Fibroblast of gingiva (primary cell): ENCODE data around the gene CDCA5.

ENCODE experiments used
- DNase-seq: peaks from one replicate; pipeline ENCODE4 v3.0.0-alpha.2; 2011; ENCODE audit warnings: low read depth

The CDCA5 gene

GRCh38 chr11:65083834-65084597 is at the start of gene CDCA5, which contains the start of gene ZFPL1:
Gene CDCA5, minus strand, starts transcription at chr11:65084040. Its CDS starts 62 bp downstream, at chr11:65083978.
Gene ZFPL1, plus strand, starts transcription at chr11:65084222. Its CDS starts 477 bp downstream, at chr11:65084699.
- DNase-seq, result peak; percentile 96

DNA sequence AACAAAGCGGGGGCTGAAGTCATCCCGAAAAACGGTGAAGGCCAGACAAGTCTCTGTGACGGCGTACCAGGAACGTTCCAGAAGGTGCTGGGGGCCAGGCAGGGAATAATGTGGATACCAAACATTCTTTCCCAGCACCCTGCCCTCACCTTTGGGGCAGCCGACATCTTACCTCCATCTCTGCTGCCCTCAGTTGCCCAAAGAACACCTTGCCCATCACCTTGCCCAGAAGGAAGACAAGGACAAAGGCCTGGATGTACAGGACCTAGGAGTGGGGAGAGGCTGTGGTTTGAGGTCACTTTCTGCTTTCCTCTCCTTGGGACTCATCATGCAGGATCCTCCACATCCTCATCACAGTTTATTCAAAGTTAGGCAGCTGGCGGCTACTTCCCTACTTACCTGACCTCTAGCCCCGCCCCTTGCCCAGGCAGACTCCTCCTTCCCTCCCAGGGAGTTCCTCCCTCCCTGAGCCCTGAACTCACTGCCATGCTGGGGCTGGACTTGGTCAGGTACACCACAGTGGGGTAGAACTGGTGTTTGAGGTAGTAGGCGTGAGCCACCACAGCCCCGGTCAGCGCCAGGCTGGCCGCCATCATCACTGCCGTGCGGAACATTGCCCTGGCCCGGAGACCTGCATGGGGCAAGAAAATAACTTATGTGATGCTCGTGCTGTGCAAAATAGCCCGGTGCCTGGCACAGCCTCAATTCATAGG is 49.3 kb upstream of the CDCA5 start:
- no peak for DNase-seq

GRCh38 chr11:65132238-65132987 is 48.6 kb upstream of the CDCA5 start:
- DNase-seq, result no peak

DNA sequence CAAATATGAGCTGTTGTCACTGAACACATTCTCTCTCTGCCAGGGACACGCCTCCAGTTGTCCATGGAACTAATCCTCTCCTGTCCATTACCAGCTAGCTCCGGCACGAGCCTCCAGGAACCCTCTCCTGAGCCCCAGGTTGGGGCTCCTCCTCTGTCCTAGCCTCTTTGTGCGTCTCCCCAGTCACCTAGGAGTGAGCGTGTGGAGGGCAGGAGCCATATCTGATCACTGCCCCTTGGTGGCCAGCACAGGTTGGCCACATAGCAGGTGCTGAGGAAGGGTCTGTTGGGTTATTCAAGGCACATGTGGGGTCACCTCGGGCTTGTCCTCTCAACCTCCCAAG is 48.0 kb upstream of the CDCA5 start:
- DNase-seq, result no peak

DNA sequence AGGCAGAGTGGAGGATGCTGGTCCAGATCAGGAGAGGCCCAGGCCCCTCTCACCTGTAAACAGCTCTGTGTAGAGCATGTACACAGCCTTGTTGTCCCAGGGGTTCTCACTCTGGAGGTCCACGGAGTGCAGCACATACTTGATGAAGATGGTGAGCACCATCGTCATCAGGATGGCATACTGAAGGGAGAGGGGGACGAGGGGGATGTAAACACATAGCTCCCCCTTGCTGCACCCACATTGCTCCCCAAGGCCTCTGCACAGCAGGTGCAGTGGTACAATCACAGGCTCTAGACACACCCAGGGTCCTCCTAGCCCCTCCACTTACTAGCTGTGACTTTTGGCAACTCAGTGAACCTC is 47.6 kb upstream of the CDCA5 start:
- no peak for DNase-seq

GRCh38 chr11:65130631-65131416 is 47.0 kb upstream of the CDCA5 start:
- DNase-seq, result no peak

- DNase-seq, result no peak
Observed at GRCh38 chr11:65129649-65130441, 46.0 kb upstream of the CDCA5 start.

DNA sequence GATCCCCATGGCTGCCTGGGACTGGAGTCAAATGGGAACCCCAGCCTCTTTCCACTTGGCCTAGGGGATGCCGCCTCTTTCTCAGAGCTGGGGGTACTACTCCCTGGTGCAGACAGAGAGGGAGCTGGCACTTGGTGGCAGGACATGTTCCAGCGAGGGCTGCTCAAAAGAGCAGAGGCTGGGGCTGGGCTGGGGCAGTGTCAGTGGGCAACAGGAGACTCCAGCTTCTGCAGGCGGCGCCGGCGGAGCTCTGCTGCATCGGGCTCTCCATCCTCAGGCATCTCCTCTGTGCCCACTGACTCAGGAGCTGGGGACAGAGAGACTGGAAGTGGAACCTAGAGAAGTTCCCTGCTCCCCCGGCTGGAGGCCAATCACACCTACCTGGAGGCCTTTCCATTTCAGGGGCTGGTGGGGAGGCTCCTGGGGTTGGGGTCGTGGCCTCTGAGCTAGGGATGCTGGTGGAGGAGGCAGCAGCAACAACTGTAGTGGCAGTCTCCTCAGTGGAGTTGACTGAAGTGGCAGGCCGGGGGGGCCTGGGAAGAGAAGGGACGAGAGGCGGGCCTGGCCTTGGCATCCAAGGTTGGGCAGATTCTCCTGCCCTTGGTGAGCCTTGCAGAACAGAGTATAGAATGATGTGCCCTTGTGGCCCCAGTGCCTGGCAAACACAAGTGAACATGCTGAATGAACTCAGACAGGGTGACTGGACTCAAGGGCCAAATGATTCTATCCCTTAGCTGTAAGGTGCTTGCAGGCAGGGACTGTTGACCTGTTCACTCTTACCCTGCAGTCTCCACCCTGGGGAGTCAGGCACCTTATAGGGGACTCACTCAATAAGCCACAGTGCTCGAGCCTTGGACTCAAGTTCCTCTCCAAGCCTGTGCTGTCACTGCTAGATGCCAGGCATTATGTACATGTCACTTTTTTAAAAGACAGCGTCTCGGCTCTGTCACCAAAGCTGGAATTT is 44.6 kb upstream of the CDCA5 start:
- DNase-seq, result no peak

GRCh38 chr11:65127473-65128181 is 43.8 kb upstream of the CDCA5 start:
- DNase-seq, result no peak

DNA sequence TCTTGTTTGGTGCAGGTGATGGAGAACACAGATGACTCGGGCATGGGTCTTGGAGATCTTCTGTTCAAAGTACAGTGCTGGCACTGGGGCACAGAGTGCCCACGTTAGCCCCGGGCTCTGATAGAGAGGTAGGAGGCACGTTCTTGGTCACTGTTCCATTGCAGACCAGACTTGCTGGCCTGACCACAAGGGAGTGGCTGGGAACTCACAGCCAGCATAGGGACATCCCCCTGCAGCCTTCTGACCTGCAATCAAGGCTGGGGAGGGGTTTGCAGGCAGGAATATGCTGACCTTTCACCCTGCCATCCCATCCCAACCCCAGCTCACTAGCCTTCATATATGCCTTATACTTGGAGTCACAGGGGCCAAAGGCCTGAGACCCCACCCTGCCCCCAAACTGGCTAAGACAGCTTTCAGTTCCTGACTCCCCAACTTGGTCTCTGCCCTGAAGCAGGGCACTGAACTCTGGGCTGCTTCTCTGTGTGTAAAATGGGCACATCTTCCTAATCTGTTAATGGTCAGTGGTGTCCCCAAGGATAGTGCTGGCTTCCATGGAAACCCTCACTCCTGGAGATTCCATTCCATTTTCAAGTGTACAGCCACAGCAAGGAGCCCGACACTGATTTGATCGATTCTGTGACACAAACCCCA is 42.9 kb upstream of the CDCA5 start:
- no peak for DNase-seq

DNA sequence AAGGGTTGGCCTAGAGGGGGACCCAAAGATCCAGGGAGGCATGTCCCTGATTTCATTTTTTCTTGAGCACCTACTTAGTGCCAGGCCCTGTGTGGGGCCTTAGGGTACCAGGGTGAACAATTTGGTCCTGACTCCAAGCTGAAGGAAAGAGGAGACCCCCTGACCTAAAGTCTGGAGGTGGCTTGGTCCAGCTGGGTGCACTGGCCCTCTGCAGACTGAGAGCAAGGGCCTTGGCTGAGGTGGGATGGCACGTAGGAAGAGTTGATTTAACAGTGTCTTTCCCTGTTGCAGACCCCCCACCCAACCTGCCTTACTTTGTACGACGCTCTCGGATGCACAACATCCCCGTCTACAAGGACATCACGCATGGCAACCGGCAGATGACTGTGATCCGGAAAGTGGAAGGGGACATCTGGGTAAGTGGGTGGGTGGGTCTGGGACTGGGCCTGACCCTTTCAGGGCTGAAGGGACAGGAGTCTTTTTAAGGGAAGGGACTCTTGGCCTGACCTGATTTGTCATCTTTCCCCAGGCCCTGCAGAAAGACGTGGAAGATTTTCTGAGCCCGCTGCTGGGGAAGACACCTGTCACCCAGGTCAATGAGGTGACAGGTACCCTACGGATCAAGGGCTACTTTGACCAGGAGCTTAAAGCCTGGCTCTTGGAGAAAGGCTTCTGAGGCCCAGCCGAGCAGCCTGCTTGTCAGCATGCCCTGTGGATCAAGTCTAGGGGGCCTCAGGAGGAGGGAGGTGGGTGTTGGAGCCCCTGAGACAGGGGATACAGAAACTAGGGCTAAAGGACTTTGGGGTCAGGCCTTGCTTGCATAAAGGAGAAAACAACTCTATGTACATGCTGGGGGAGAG is 41.6 kb upstream of the CDCA5 start:
- DNase-seq, result no peak

DNA sequence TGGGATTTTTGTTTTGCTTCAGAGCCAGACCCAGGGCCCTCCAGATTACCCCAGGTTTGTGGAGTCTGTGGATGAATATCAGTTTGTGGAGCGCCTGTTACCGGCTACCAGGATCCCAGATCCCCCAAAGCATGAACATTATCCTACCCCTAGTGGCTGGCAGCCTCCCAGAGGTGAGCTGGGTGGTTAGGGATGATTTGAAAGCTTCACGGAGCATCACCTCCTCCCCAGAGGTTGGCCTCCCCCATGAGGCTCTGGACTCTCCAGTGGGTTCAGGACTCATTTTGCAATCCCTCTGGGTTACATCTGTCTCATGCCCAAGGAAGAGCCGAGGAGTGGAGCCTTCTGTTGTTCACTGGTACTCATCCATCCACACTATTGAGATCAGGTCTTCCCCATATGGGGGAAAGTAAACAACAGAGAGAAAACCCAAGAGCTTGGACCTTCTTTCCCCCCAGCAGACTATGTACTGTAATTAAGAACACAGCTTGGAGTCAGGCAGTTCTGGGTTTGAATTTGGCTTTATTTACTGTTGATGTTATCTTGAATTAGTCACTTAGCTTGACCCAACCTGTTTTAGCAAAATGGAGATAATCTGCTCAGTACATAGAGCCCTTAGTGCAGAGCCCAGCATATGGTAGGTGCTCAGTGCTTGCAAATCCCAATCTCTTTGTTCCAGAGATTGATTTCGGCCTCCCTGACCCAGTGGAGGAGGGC is 40.8 kb upstream of the CDCA5 start:
- DNase-seq, result no peak

DNA sequence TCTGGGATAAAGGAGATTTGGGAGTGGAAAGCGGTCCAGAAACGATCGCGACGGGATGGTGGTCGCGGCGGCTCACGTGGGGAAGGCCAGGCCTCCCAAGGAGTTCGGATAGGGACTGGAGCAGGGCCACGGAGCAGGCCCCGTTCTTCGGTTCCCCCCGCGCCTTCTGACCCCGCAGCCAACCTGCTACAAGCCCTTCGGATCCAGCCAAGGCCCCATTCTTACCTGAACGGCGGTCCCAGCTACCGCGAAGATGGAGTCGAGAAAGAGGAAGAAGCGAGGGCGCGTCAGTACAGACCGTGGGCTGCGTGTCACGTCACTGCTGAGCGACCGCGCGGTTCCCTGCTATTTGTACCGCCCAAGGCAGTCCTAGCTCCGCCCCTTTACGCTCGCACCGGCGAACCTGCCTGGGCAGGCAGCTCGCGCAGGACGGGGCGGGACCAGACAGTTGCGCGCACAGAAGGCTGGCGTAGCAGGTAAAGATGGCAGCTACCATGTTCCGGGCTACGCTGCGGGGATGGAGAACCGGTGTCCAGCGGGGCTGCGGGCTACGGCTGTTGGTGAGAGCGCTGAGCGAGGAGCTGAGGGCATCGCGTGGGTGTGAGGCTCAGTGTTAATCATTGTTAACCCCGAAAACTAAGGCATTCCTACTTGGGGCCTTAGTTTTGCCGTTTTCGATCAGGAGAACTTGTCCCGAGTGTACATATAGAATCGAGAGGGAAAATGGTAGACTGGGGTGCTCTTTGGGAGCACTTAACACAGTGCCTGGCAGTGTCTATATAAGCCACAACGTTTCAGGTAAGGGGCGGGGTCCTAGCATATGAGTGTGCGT is 38.2 kb upstream of the CDCA5 start, which contains the start of the genes FAU and MRPL49:
Gene FAU, minus strand, starts transcription at position 270 of the 832 bp plus-strand sequence. CDS start 321 bp downstream, outside the sequence.
Gene MRPL49, plus strand, starts transcription at position 457 of the 832 bp plus-strand sequence. Its CDS starts 26 bp downstream, at position 483.
- DNase-seq, result peak; percentile 93

GRCh38 chr11:65121447-65121864 is 37.6 kb upstream of the CDCA5 start:
- no peak for DNase-seq

- DNase-seq, result no peak
Observed at GRCh38 chr11:65120831-65121230, 37.0 kb upstream of the CDCA5 start.

DNA sequence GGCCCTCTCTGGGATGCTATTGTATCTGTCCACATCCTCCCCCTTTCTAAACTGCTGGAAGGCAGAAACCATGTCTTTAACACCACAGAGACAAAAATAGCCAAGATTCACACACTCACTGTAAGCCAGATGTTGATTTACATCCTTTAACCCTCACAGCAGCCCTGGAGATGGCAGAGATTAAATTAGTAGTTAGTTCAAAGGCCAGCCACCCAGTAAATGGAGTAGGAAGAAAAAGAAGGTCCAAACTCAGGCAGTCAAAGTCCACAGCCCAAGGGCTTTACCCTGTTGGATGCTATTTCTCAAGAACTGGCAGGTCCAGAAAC is 35.8 kb upstream of the CDCA5 start:
- no peak for DNase-seq
